ENCODE data around the gene DDIT3.

Gene DDIT3

GRCh38 chr12:57546438-57547287, 26.3 kb upstream of the DDIT3 start, which contains the start of gene DCTN2:
Gene DCTN2, minus strand, starts transcription at chr12:57547192. Its CDS starts 129 bp downstream, at chr12:57547063.
- DNase-seq: peak; percentile 79 to 92 (median 88)

- no peak for DNase-seq
Measured at GRCh38 chr12:57545809-57546437, 25.6 kb upstream of the DDIT3 start.

GRCh38 chr12:57543581-57543980, 23.3 kb upstream of the DDIT3 start:
- no peak for DNase-seq

GRCh38 chr12:57541717-57542116, 21.4 kb upstream of the DDIT3 start:
- no peak for DNase-seq

- no peak for DNase-seq
Measured at GRCh38 chr12:57541001-57541400, 20.7 kb upstream of the DDIT3 start.

- no peak for DNase-seq
Measured at GRCh38 chr12:57539134-57539768, 18.9 kb upstream of the DDIT3 start.

- DNase-seq: no peak
Measured at GRCh38 chr12:57536597-57536942, 16.3 kb upstream of the DDIT3 start.

GRCh38 chr12:57535764-57536596, 15.7 kb upstream of the DDIT3 start:
- DNase-seq: no peak

GRCh38 chr12:57534991-57535543, 14.8 kb upstream of the DDIT3 start:
- no peak for DNase-seq

GRCh38 chr12:57534250-57534649, 13.9 kb upstream of the DDIT3 start:
- no peak for DNase-seq

- no peak for DNase-seq
Measured at GRCh38 chr12:57533108-57533507, 12.8 kb upstream of the DDIT3 start.

GRCh38 chr12:57531836-57532235, 11.5 kb upstream of the DDIT3 start:
- no peak for DNase-seq

GRCh38 chr12:57530396-57531142, 10.3 kb upstream of the DDIT3 start:
- no peak for DNase-seq

GRCh38 chr12:57529831-57530230, 9.5 kb upstream of the DDIT3 start:
- no peak for DNase-seq

GRCh38 chr12:57528831-57529555, 8.7 kb upstream of the DDIT3 start:
- no peak for DNase-seq

- no peak for DNase-seq
Measured at GRCh38 chr12:57528176-57528575, 7.9 kb upstream of the DDIT3 start.

GRCh38 chr12:57527184-57527583, 6.9 kb upstream of the DDIT3 start:
- no peak for DNase-seq

GRCh38 chr12:57526477-57527126, 6.3 kb upstream of the DDIT3 start:
- no peak for DNase-seq

GRCh38 chr12:57525615-57526383, 5.5 kb upstream of the DDIT3 start:
- DNase-seq: no peak

All from stimulated activated naive CD4-positive, alpha-beta T cell (primary cell).